Cardiac atrium fibroblast (primary cell): ENCODE data around the gene PCDHGA9. TPM values are rescaled to one million over a fixed set of nuclear protein-coding genes. Genes with fewer than 3 reads are reported as not detected.

ENCODE experiments used
- total RNA-seq: library from RNA; depleted of rRNA; stranded (reverse); fragments of >200 nt; gene quantifications from 2 replicates; pipeline ENCODE4 v1.2.3, GENCODE V29; 2015

PCDHGA9 gene
- total RNA-seq, 1 donor from 2014 or later, result 1.4 TPM

GRCh38 chr5:141430332-141431113, 27.9 kb downstream of the PCDHGA9 start, which contains the start of gene PCDHGA12:
TSS of gene PCDHGA12 (plus strand) at chr5:141430507. CDS start at chr5:141430760, 253 bp downstream.

Other genes with a start within 250 kb of the PCDHGA9 start
- 0.16 and 1.1 TPM in 2 replicates for gene PCDHB7, start 230.1 kb upstream of the PCDHGA9 start, total RNA-seq
- 0.49 TPM in 1 of 2 replicates, not detected in the other for gene PCDHB8, start 225.0 kb upstream of the PCDHGA9 start, total RNA-seq
- 0.54 TPM in 1 of 2 replicates, not detected in the other for gene PCDHB16, start 220.4 kb upstream of the PCDHGA9 start, total RNA-seq
- under 0.01 TPM in 1 of 2 replicates, not detected in the other for gene PCDHB9, start 215.6 kb upstream of the PCDHGA9 start, total RNA-seq
- gene PCDHB10, start 210.4 kb upstream of the PCDHGA9 start, total RNA-seq, result 0.16 and 0.18 TPM in 2 replicates
- gene PCDHB11, start 203.2 kb upstream of the PCDHGA9 start, total RNA-seq, result 0.18 and 0.65 TPM in 2 replicates
- gene PCDHB12, start 194.1 kb upstream of the PCDHGA9 start, total RNA-seq, result 0.16 and 0.72 TPM in 2 replicates
- 0.16 and 0.90 TPM in 2 replicates for gene PCDHB13, start 188.9 kb upstream of the PCDHGA9 start, total RNA-seq
- gene PCDHB14, start 179.4 kb upstream of the PCDHGA9 start, total RNA-seq, result 0.54 and 1.5 TPM in 2 replicates
- gene PCDHB15, start 157.4 kb upstream of the PCDHGA9 start, total RNA-seq, result 1.8 TPM in 2 replicates
- not detected in 2 replicates for gene SLC25A2, start 98.7 kb upstream of the PCDHGA9 start, total RNA-seq
- 36.6 and 51.5 TPM in 2 replicates for gene TAF7, start 82.0 kb upstream of the PCDHGA9 start, total RNA-seq
- 0.54 and 0.65 TPM in 2 replicates for gene PCDHGA1, start 72.3 kb upstream of the PCDHGA9 start, total RNA-seq
- gene PCDHGA2, start 64.0 kb upstream of the PCDHGA9 start, total RNA-seq, result 2.5 and 5.8 TPM in 2 replicates
- gene PCDHGA3, start 58.9 kb upstream of the PCDHGA9 start, total RNA-seq, result 2.0 and 2.9 TPM in 2 replicates
- 0.36 and 0.81 TPM in 2 replicates for gene PCDHGB1, start 52.7 kb upstream of the PCDHGA9 start, total RNA-seq
- 4.7 and 6.3 TPM in 2 replicates for gene PCDHGA4, start 47.8 kb upstream of the PCDHGA9 start, total RNA-seq
- 1.6 and 3.2 TPM in 2 replicates for gene PCDHGB2, start 42.8 kb upstream of the PCDHGA9 start, total RNA-seq
- gene PCDHGA5, start 38.6 kb upstream of the PCDHGA9 start, total RNA-seq, result 0.32 and 2.2 TPM in 2 replicates
- gene PCDHGB3, start 32.5 kb upstream of the PCDHGA9 start, total RNA-seq, result 1.8 and 2.4 TPM in 2 replicates
- 1.1 and 3.4 TPM in 2 replicates for gene PCDHGA6, start 28.9 kb upstream of the PCDHGA9 start, total RNA-seq
- 3.6 and 5.8 TPM in 2 replicates for gene PCDHGA7, start 20.0 kb upstream of the PCDHGA9 start, total RNA-seq
- gene PCDHGB4, start 15.1 kb upstream of the PCDHGA9 start, total RNA-seq, result 14.1 and 16.8 TPM in 2 replicates
- 0.18 and 1.8 TPM in 2 replicates for gene PCDHGA8, start 10.1 kb upstream of the PCDHGA9 start, total RNA-seq
- gene PCDHGB5, start 4.8 kb upstream of the PCDHGA9 start, total RNA-seq, result 21.7 and 22.2 TPM in 2 replicates
- 1.4 and 2.1 TPM in 2 replicates for gene PCDHGB6, start 5.2 kb downstream of the PCDHGA9 start, total RNA-seq
- 3.4 and 5.0 TPM in 2 replicates for gene PCDHGA10, start 10.2 kb downstream of the PCDHGA9 start, total RNA-seq
- 7.8 and 14.4 TPM in 2 replicates for gene PCDHGB7, start 14.9 kb downstream of the PCDHGA9 start, total RNA-seq
- 10.2 and 12.8 TPM in 2 replicates for gene PCDHGA11, start 18.3 kb downstream of the PCDHGA9 start, total RNA-seq
- 26.7 and 27.1 TPM in 2 replicates for gene PCDHGA12, start 27.7 kb downstream of the PCDHGA9 start, total RNA-seq
- gene PCDHGC3, start 73.2 kb downstream of the PCDHGA9 start, total RNA-seq, result 40.8 and 83.1 TPM in 2 replicates
- gene PCDHGC4, start 82.3 kb downstream of the PCDHGA9 start, total RNA-seq, result under 0.01 and 0.18 TPM in 2 replicates
- gene PCDHGC5, start 86.3 kb downstream of the PCDHGA9 start, total RNA-seq, result 0.54 and 0.65 TPM in 2 replicates
- 23.6 and 26.7 TPM in 2 replicates for gene DIAPH1, start 216.2 kb downstream of the PCDHGA9 start, total RNA-seq
- 46.9 and 54.3 TPM in 2 replicates for gene HDAC3, start 234.1 kb downstream of the PCDHGA9 start, total RNA-seq
- 2.8 and 5.8 TPM in 2 replicates for gene RELL2, start 234.2 kb downstream of the PCDHGA9 start, total RNA-seq
- gene FCHSD1, start 248.6 kb downstream of the PCDHGA9 start, total RNA-seq, result 15.3 and 15.7 TPM in 2 replicates